Activated CD4-positive, alpha-beta T cell treated with anti-CD3 and anti-CD28 coated beads, Interleukin-2, amount 50 U/mL, for 48 hours (primary cell): Measurements from ENCODE around the gene SLC24A4.
"Not testable (repeated sequence)": the region's sequence is repeated elsewhere in the genome, so short reads cannot be mapped to it uniquely, and the experiment has no call there.

Experiments used
- DNase-seq, 2 experiments: peaks; one replicate each; pipeline ENCODE4 v3.0.0-alpha.2; 2020

SLC24A4 gene

GRCh38 chr14:92372230-92372629, 49.3 kb downstream of the SLC24A4 start:
- DNase-seq = no peak

GRCh38 chr14:92373336-92373735, 50.4 kb downstream of the SLC24A4 start:
- DNase-seq = no peak

- no peak for DNase-seq
Measured at GRCh38 chr14:92380131-92380530, 57.2 kb downstream of the SLC24A4 start.

- no peak for DNase-seq
Measured at GRCh38 chr14:92380582-92380981, 57.6 kb downstream of the SLC24A4 start.

GRCh38 chr14:92382677-92383076, 59.7 kb downstream of the SLC24A4 start:
- no peak for DNase-seq

- DNase-seq = no peak
Measured at GRCh38 chr14:92383805-92384204, 60.8 kb downstream of the SLC24A4 start.

GRCh38 chr14:92384461-92385133, 61.6 kb downstream of the SLC24A4 start:
- no peak for DNase-seq

GRCh38 chr14:92385561-92385960, 62.6 kb downstream of the SLC24A4 start:
- no peak for DNase-seq

GRCh38 chr14:92386165-92386564, 63.2 kb downstream of the SLC24A4 start:
- DNase-seq = no peak

- DNase-seq = no peak
Measured at GRCh38 chr14:92386637-92387036, 63.7 kb downstream of the SLC24A4 start.

GRCh38 chr14:92387578-92387977, 64.6 kb downstream of the SLC24A4 start:
- DNase-seq = no peak

- no peak for DNase-seq
Measured at GRCh38 chr14:92389598-92390158, 66.7 kb downstream of the SLC24A4 start.

GRCh38 chr14:92391726-92392125, 68.8 kb downstream of the SLC24A4 start:
- no peak for DNase-seq

GRCh38 chr14:92392711-92393110, 69.7 kb downstream of the SLC24A4 start:
- DNase-seq = no peak

- no peak for DNase-seq
Measured at GRCh38 chr14:92397150-92397952, 74.4 kb downstream of the SLC24A4 start.

- no peak for DNase-seq
Measured at GRCh38 chr14:92397953-92398564, 75.1 kb downstream of the SLC24A4 start.

- no peak for DNase-seq
Measured at GRCh38 chr14:92398888-92399636, 76.1 kb downstream of the SLC24A4 start.

- DNase-seq = no peak
Measured at GRCh38 chr14:92400579-92401444, 77.8 kb downstream of the SLC24A4 start.

- DNase-seq = no peak
Measured at GRCh38 chr14:92401561-92401960, 78.6 kb downstream of the SLC24A4 start.

- DNase-seq = not testable (repeated sequence)
Measured at GRCh38 chr14:92402500-92402899, 79.5 kb downstream of the SLC24A4 start.

- DNase-seq = no peak
Measured at GRCh38 chr14:92404018-92404417, 81.1 kb downstream of the SLC24A4 start.

- no peak for DNase-seq
Measured at GRCh38 chr14:92404421-92404820, 81.5 kb downstream of the SLC24A4 start.
